Breast epithelium (tissue), 4 donors: ENCODE data around the gene VIPAS39. TPM values are rescaled to one million over a fixed set of nuclear protein-coding genes. Genes with fewer than 3 reads are reported as not detected.

Experiments used
- DNase-seq, 2 donors: peaks; one replicate each; pipeline ENCODE4 v3.0.0-alpha.2; 2019; ENCODE audit warnings: low spot score in 2 of 2
- H3K27ac ChIP-seq, 2 donors: fragments of 200-600 bp; sonication (generic) in 1 of 2; one replicate each; pipeline ENCODE4 v1.5.1; 2016 to 2019; ENCODE audit warnings: mild to moderate bottlenecking in 1 of 2
- H3K27me3 ChIP-seq, 2 donors: fragments of 200-600 bp; sonication (generic) in 1 of 2; one replicate each; pipeline versions ENCODE4 v1.5.1 to v1.6.0; 2017 to 2019; ENCODE audit warnings: control low read depth in 1 of 2, mild to moderate bottlenecking in 1 of 2
- H3K36me3 ChIP-seq: fragments of 200-600 bp; one replicate; pipeline ENCODE4 v1.5.1; 2019
- H3K4me1 ChIP-seq, 2 donors: fragments of 200-600 bp; sonication (generic); one replicate each; pipeline ENCODE4 v1.5.1; 2016 to 2019; ENCODE audit warnings: control low read depth in 1 of 2
- H3K4me3 ChIP-seq, 3 donors: fragments of 200-600 bp; sonication (generic); 1 replicate in 2 of 3; 2 replicates in 1 of 3; pipeline ENCODE4 v1.5.1; 2016 to 2019; ENCODE audit warnings: mild to moderate bottlenecking in 3 of 3, moderate library complexity in 2 of 3
- H3K9me3 ChIP-seq, 2 donors: fragments of 200-600 bp; sonication (generic) in 1 of 2; one replicate each; pipeline ENCODE4 v1.5.1; 2016 to 2019; ENCODE audit warnings: control low read depth in 1 of 2
- POLR2A ChIP-seq: fragments of 450-650 bp; IDR thresholded peaks from one replicate; pipeline ENCODE4 v1.6.1; 2016; ENCODE audit warnings: antibody characterized with exemption, mild to moderate bottlenecking, moderate library complexity
- POLR2AphosphoS5 ChIP-seq, 3 donors: sonication (generic); formaldehyde crosslinking; IDR thresholded peaks; one replicate each; pipeline ENCODE4 v1.6.1; 2017; ENCODE audit warnings: antibody characterized with exemption in 3 of 3
- intact Hi-C: fragments of 100-400 bp; cut with DNase I; formaldehyde crosslinking; loops from one replicate; pipeline ENCODE4 v1.15.1; 2023; ENCODE audit warnings: low total_unique reads
- total RNA-seq, 3 donors: library from RNA; depleted of rRNA; stranded (reverse); fragments of >200 nt; gene quantifications; one replicate each; pipeline ENCODE4 v1.1.0, GENCODE V29; 2016
- TF ChIP-seq, protein P1 (sequence below), 3 donors: fragments of 450-650 bp; IDR thresholded peaks; one replicate each; pipeline ENCODE4 v1.5.1; 2016 to 2017; ENCODE audit warnings: antibody characterized with exemption in 3 of 3, mild to moderate bottlenecking in 3 of 3, moderate library complexity in 3 of 3

VIPAS39 gene
- total RNA-seq, 3 donors from 2014 or later = 14.7 to 25.9 (median 19.2) TPM

DNA sequence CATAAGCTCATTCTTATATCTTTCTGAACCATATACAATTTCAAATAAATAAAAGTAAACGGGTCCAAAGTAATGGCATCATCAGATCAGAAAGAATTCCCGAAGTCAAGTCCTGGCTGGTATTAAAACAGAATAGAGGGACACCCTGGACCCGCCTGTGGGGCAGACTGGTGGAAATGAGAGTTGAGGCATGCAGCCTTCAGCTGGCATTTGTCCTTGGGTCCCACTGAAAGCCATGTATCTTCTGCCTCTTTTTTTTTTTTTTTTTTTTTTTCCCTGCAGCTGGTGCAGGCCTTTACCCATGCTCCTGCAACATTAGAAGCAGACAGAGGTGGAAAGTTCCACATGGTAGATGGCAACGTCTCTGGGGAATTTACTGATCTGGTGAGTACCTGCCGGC lies 10.4 kb upstream of the VIPAS39 start:
- Histone ChIP-seq H3K4me3 (no peak overlapping the region), H3K9me3 (no peaks in the 10 kb centered on the region), H3K27ac (no peak overlapping the region), H3K36me3 (peaks cover 7% of the 10 kb centered on the region), H3K27me3 (no peaks in the 10 kb centered on the region), H3K4me1 (no peaks in the 10 kb centered on the region)
- no peak for DNase-seq
- no peak for TF ChIP-seq POLR2A
- TF ChIP-seq, protein P1, sequence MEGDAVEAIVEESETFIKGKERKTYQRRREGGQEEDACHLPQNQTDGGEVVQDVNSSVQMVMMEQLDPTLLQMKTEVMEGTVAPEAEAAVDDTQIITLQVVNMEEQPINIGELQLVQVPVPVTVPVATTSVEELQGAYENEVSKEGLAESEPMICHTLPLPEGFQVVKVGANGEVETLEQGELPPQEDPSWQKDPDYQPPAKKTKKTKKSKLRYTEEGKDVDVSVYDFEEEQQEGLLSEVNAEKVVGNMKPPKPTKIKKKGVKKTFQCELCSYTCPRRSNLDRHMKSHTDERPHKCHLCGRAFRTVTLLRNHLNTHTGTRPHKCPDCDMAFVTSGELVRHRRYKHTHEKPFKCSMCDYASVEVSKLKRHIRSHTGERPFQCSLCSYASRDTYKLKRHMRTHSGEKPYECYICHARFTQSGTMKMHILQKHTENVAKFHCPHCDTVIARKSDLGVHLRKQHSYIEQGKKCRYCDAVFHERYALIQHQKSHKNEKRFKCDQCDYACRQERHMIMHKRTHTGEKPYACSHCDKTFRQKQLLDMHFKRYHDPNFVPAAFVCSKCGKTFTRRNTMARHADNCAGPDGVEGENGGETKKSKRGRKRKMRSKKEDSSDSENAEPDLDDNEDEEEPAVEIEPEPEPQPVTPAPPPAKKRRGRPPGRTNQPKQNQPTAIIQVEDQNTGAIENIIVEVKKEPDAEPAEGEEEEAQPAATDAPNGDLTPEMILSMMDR (IDR thresholded peaks at IDR 0.05) = no peak
- TF ChIP-seq POLR2AphosphoS5 (IDR thresholded peaks at IDR 0.05) = no peak
- intact Hi-C loops = loop anchor here (5.0 kb wide), 1 partner anchor 686 kb away; no protein-coding TSS in a partner anchor

DNA sequence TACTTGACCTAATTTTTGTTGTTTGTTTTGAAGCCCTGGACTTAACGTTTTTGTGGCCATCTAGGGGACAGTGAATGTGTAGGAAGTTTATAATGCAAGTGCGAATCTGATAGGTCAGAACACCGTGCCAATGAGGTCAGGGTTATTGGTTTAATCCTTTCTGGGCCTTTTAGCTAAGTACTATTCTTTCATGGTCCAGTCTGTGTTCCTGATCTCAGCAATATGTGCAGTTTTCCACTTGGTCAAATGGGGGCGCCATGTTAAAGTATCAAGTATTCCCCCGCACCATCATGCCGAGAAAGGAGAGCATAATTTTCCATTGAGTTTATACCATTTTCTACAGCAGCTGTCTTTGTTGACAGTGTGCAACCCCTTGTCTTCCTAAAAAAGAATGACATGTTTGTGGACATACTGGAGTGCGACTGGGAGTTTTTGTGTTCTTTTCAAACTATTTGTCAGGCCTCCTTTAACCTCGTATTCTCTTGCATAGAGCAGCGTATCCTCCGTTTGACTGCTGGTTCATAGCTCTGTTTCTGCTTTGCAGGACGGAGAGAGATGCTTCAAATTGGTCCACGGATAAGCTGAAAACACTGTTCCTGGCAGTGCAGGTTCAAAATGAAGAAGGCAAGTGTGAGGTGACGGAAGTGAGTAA lies 1.8 kb upstream of the VIPAS39 start:
- no peak for TF ChIP-seq POLR2A
- TF ChIP-seq, protein P1 (IDR thresholded peaks at IDR 0.05) = peak in 2 of 3 donors; percentile 20 to 25
- Histone ChIP-seq H3K27me3 (no peaks in the 10 kb centered on the region), H3K4me1 (peaks cover 0 to 20% of the 10 kb centered on the region in 2 donors), H3K4me3 (peak overlapping the region; percentile 90 to 99 (median 98)), H3K36me3 (no peaks in the 10 kb centered on the region), H3K9me3 (no peaks in the 10 kb centered on the region), H3K27ac (no peak overlapping the region)
- intact Hi-C loops = no loop called here
- DNase-seq = no peak

DNA sequence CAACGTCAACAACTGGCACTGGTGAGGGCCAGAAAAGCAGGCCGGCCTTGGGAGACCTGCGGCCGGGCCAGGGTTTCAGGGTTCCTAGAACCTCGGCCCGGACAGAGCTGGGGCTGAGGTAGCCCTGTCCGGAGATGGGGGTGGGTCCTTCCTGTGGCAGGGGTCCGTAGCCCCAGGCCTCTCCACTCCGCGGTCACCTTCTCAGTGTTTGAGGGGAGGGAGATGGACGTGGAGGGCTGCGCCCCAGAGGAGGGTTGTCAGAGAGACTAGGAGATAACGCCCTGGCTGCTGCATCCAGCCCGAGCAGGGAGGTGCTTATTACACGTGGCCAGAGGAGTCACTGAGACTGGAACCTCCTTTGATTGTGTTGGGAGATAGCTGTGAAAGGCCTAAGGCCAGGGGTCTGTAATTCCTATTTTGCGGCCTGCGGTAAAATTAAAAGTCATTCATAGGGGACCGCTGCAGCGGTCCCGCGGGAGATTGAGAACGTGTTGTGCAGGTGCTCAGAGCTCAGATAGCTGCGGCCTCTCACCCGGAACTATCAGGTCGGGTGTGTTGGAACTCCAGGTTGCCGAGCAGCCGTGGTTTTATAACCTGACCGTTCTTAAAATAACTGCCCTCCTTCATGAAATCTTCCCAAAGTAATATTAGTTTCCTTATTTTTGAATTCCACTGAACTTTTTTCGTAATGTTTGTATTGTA lies 999 bp upstream of the VIPAS39 start:
- peaks cover 0 to 20% of the 10 kb centered on the region in 2 donors for H3K4me1 ChIP-seq
- H3K9me3 ChIP-seq = no peaks in the 10 kb centered on the region
- peak overlapping the region; percentile 90 to 99 (median 98) for H3K4me3 ChIP-seq
- TF ChIP-seq, protein P1 (IDR thresholded peaks at IDR 0.05) = no peak
- TF ChIP-seq POLR2AphosphoS5 (IDR thresholded peaks at IDR 0.05) = no peak
- TF ChIP-seq POLR2A = no peak
- no peaks in the 10 kb centered on the region for H3K27me3 ChIP-seq
- H3K27ac ChIP-seq = peak overlapping the region; percentile 94 to 97
- no peak for DNase-seq
- H3K36me3 ChIP-seq = no peaks in the 10 kb centered on the region
- intact Hi-C loops = no loop called here

DNA sequence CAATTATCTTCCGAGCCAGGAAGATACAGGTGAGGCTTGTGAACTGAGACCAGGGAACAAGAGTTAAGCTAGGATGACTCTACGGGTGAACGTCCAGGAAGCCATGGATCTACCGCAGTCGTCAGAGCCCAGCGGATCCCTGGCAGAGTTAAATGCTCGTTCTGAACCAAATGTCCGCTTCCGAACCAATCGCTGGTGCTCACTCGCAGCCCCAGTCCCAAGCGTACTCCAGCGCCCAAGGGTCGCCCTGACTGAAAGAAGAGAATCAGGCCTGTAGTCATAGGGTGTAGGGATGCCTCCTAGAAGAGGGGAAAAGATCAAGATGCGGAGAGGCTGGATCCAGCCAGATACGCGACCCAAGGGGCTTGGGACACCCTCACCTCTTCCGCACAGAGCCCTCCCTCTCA lies 283 bp downstream of the VIPAS39 start:
- Histone ChIP-seq H3K36me3 (no peaks in the 10 kb centered on the region), H3K27me3 (no peaks in the 10 kb centered on the region), H3K27ac (peak overlapping the region; percentile 94 to 97), H3K4me3 (peak overlapping the region; percentile 90 to 99 (median 98)), H3K9me3 (no peaks in the 10 kb centered on the region), H3K4me1 (peaks cover 0 to 20% of the 10 kb centered on the region in 2 donors)
- intact Hi-C loops = no loop called here
- no peak for DNase-seq
- TF ChIP-seq, protein P1 (IDR thresholded peaks at IDR 0.05) = no peak
- TF ChIP-seq POLR2A (peak; percentile 46), POLR2AphosphoS5 (IDR thresholded peaks at IDR 0.05) (no peak)

DNA sequence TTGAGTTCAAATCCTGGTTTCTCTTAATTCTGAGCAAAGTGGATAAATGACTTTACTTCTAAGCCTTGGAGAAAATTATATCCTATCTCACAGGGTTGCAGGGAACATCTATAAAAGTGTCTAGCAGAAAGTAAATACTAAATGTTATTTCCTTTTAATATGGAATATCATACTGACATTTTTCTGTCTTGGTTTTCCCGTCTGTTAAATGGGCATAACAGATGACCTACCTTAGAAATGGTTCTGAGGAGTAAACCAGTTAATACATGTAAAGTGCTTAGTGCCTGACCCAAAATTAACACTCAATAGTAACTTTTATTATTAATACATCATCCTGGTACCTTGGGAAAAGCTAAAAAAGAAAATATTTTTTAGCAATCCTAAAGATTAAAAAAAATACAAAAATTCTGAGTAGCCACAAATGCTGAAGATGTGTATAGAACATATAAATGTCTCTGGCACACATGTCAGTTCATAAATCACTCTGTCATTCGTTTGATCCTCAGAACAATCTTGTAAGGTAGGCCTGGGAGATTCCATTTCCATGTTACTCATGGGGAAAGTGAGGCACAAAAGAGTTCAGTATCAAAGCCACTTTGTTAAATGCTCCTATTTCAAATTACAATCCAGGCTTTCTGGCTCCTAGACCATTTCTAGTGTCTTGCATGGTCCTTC lies 1.3 kb downstream of the VIPAS39 start:
- Histone ChIP-seq H3K4me3 (peak overlapping the region; percentile 90 to 99 (median 98)), H3K4me1 (peaks cover 0 to 20% of the 10 kb centered on the region in 2 donors), H3K27me3 (no peaks in the 10 kb centered on the region), H3K36me3 (no peaks in the 10 kb centered on the region), H3K27ac (no peak overlapping the region), H3K9me3 (no peaks in the 10 kb centered on the region)
- DNase-seq = no peak
- intact Hi-C loops = no loop called here
- TF ChIP-seq POLR2AphosphoS5 (IDR thresholded peaks at IDR 0.05) = no peak
- TF ChIP-seq POLR2A = no peak
- TF ChIP-seq, protein P1 (IDR thresholded peaks at IDR 0.05) = no peak
